ENCODE data around the gene LAPTM4A.

The LAPTM4A gene

DNA sequence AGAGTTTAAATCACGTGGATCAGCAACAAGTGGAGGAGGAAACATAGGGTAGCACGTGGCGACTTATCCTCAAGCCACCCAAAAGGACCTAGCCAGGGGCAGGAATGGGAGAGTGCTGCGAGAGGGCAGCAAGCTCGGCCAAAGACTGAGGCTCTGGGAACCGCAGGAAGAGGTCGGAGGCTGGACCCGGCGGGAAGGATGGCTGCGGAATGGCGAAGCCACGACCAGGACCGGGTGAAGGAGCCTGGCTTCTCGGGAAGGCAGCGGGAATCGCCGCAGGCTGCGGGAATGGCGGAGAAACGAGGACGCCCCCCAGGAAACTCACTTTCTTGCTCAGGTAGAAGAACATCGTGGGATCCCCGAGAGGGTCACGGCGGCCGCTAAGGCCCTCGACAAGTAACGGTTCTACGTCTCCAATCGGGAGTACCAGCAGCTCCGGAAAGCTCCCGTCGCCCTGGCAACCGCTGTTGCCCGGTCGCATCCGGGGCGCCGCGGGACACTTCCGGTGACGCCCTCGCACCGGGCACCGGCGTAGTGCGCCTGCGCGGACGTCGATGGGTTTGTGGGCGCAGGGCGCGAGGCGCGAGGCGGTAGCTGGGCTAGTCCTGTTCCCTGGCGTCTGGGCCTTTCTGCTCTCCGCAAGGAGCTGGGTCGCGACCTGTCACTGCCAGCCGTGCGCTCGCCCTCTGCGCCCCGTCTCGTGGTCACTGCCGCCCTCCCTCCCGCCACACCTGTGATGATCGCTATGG lies 61.6 kb downstream of the LAPTM4A start, which contains the start of gene WDR35:
Gene WDR35 (minus strand): TSS at position 439 of the 749 bp plus-strand sequence. CDS start 90 bp downstream, at position 349.
- H3K27ac ChIP-seq: peak within 1 kb of the TSS; percentile 12
- DNase-seq (ENCODE audit: low read depth, low spot score): peak; percentile 52

- DNase-seq (ENCODE audit: low read depth, low spot score): no peak
- H3K27ac ChIP-seq: no peak overlapping the region
Observed at GRCh38 chr2:19989342-19989666, 62.1 kb downstream of the LAPTM4A start.

GRCh38 chr2:19988600-19988999 lies 62.8 kb downstream of the LAPTM4A start:
- no peak overlapping the region for H3K27ac ChIP-seq

GRCh38 chr2:19987936-19988335 lies 63.5 kb downstream of the LAPTM4A start:
- DNase-seq (ENCODE audit: low read depth, low spot score): no peak
- no peak overlapping the region for H3K27ac ChIP-seq

More at GRCh38 chr2:19988600-19988999, 62.8 kb downstream of the LAPTM4A start:
- no peak for DNase-seq (ENCODE audit: low read depth, low spot score)
